ENCODE results near the gene P4HB.

The P4HB gene

GRCh38 chr17:81859906-81860755 is at the start of gene P4HB:
P4HB (minus strand) TSS chr17:81860535; CDS start chr17:81860471, 64 bp downstream.
- DNase-seq (ENCODE audit: low read depth), result no peak

- DNase-seq (ENCODE audit: low read depth), result no peak
Measured at GRCh38 chr17:81909231-81909630, 48.9 kb upstream of the P4HB start.

GRCh38 chr17:81908793-81909192 is 48.5 kb upstream of the P4HB start:
- no peak for DNase-seq (ENCODE audit: low read depth)

- no peak for DNase-seq (ENCODE audit: low read depth)
Measured at GRCh38 chr17:81907219-81908145, 47.1 kb upstream of the P4HB start.

- DNase-seq (ENCODE audit: low read depth), result no peak
Measured at GRCh38 chr17:81906476-81907218, 46.3 kb upstream of the P4HB start.

GRCh38 chr17:81905993-81906392 is 45.7 kb upstream of the P4HB start:
- no peak for DNase-seq (ENCODE audit: low read depth)

GRCh38 chr17:81905424-81905875 is 45.1 kb upstream of the P4HB start:
- DNase-seq (ENCODE audit: low read depth), result no peak

GRCh38 chr17:81904600-81905423 is 44.5 kb upstream of the P4HB start:
- no peak for DNase-seq (ENCODE audit: low read depth)

GRCh38 chr17:81903896-81904599 is 43.7 kb upstream of the P4HB start:
- no peak for DNase-seq (ENCODE audit: low read depth)

GRCh38 chr17:81903415-81903831 is 43.1 kb upstream of the P4HB start:
- no peak for DNase-seq (ENCODE audit: low read depth)

- no peak for DNase-seq (ENCODE audit: low read depth)
Measured at GRCh38 chr17:81902653-81903414, 42.5 kb upstream of the P4HB start.

GRCh38 chr17:81902023-81902652 is 41.8 kb upstream of the P4HB start, which contains the start of gene NPB:
NPB (plus strand) TSS chr17:81902238; CDS start chr17:81902278, 40 bp downstream.
- no peak for DNase-seq (ENCODE audit: low read depth)

GRCh38 chr17:81901167-81902022 is 41.1 kb upstream of the P4HB start:
- DNase-seq (ENCODE audit: low read depth), result no peak

GRCh38 chr17:81900181-81900820 is 40.0 kb upstream of the P4HB start:
- DNase-seq (ENCODE audit: low read depth), result no peak

GRCh38 chr17:81899514-81900166 is 39.3 kb upstream of the P4HB start:
- DNase-seq (ENCODE audit: low read depth), result no peak

- DNase-seq (ENCODE audit: low read depth), result no peak
Measured at GRCh38 chr17:81898885-81899284, 38.5 kb upstream of the P4HB start.
